Peyer's patch (tissue), 4 donors: Measurements from ENCODE around the gene MPV17L2.

Experiments used
- CTCF ChIP-seq, 6 experiments: fragments of 450-650 bp in 4 of 6; fragments of 200-600 bp in 2 of 6; sonication (generic) in 1 of 6; IDR thresholded peaks; one replicate each; pipeline ENCODE4 v1.5.1; 2017 to 2019; ENCODE audit warnings: antibody characterized with exemption in 6 of 6, mild to moderate bottlenecking in 3 of 6, moderate library complexity in 1 of 6
- POLR2A ChIP-seq, 2 donors: fragments of 450-650 bp; IDR thresholded peaks; one replicate each; pipeline ENCODE4 v1.5.1; 2017; ENCODE audit warnings: antibody characterized with exemption in 2 of 2, mild to moderate bottlenecking in 2 of 2, moderate library complexity in 2 of 2

GRCh38 chr19:18161636-18162002, 31.4 kb upstream of the MPV17L2 start:
- TF ChIP-seq CTCF (IDR thresholded peaks at IDR 0.05), result no peak
- TF ChIP-seq POLR2A (IDR thresholded peaks at IDR 0.05), result no peak
